DMS 273 treated with DMSO at 0.1 percent for 48 hours (cell line): ENCODE measurements around the gene SLC6A6.
"Not testable (repeated sequence)": the region's sequence is repeated elsewhere in the genome, so short reads cannot be mapped to it uniquely, and the experiment has no call there.

Experiments used
- DNase-seq: peaks from one replicate; lab custom pipeline; 2025; lab: John Stamatoyannopoulos, UW

SLC6A6 gene

DNA sequence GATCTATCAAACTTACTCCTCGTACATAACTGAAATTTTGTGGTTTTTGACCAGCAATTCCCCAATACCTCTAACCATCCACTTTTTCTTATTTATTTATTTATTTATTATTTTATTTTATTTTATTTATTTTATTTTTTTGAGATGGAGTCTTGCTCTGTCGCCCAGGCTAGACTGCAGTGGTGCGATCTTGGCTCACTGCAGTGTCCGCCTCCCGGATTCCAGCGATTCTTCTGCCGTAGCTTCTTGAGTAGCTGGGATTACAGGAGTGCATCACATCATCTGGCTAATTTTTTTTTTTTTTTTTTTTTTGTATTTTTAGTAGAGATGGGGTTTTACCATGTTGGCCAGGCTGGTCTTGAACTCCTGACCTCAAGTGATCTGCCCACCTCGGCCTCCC is 35.3 kb downstream of the SLC6A6 start:
- DNase-seq = not testable (repeated sequence)

DNA sequence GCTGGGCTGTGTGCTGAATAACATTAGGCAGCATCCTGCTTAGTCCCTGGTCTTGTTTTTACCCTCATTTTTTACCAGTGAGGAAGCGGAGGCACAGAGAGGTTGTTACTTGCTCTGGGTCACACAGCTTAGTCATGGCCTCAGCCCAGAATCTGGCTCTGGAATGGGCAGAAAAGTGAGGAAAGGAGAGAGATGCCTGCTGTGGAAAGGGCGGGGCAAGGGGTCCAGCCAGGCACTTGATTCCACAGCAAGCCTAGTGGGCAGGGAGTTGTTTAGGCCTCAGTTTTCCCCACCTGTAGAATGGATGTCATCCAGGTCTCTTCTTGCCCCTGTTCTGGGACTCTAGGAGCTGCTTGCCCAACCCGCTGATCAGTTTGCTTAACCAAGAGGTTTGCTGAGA is 35.9 kb downstream of the SLC6A6 start:
- DNase-seq = no peak

DNA sequence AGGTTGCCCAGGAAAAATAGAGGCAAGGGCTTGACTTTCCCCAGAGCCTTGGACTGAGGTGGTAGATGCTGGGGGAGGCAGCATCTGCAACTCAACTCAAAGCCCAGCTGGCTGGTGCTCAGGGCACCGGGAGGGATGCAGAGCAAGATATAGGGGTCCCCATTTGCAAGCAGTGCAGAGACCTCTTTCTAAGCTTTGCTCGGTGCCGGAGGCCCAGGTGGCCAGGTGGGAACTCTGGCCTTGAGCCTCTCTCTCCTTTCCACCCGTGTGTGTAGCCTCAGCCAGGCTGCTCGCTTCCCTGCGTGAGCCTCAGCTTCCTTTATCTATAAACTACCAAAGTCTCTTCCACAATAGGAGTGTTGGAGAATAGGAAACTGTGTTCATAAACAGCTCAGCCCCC is 36.5 kb downstream of the SLC6A6 start:
- DNase-seq = no peak

DNA sequence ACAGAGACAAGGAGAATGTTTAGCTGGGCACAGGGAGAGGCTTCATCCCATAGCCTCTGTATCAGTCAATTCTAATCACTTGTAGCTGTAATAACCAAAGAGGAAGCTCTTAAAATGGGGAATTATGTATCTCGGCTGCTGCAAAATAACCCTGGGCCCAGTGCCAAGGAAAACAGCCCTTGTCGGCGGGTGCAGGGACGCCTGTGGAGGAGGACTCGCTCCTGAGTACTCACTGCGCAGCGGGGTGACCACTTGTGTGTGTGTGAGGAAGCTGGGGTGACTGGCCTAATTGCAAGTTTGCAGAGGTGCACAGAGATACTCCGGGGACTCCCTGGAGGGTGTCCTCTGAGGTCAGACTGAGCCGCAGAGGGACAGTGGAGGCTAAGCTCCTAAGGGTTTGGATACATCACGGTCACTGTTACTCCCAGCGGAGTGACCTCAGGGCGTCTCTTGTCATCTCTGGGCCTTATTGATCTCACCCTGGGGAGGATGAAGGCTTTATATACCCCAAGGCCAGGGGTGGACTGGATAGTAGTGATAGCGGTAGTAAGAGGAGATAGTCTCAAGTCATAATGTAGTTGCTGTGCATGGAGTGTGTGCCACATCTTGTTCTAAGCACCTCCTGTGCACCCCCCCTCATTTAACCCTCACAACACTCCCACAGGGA is 37.2 kb downstream of the SLC6A6 start:
- no peak for DNase-seq

DNA sequence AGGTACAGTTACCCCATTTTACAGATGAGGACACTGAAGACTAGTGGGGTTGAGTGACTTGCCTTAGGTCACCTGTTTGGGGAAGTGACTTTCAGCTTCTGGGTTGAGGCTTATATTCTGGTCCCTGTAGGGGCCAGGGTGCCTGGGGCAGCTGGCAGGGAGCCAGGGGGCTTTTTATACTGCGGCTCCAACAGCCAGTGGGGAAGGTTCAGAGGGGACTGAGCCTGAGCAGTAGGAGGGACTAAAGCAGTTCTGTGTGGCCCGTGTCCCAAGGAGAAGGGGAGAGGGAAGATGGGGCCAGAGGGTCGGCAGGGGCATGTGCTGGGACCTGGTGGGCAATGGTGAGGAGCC is 37.7 kb downstream of the SLC6A6 start:
- DNase-seq = no peak

DNA sequence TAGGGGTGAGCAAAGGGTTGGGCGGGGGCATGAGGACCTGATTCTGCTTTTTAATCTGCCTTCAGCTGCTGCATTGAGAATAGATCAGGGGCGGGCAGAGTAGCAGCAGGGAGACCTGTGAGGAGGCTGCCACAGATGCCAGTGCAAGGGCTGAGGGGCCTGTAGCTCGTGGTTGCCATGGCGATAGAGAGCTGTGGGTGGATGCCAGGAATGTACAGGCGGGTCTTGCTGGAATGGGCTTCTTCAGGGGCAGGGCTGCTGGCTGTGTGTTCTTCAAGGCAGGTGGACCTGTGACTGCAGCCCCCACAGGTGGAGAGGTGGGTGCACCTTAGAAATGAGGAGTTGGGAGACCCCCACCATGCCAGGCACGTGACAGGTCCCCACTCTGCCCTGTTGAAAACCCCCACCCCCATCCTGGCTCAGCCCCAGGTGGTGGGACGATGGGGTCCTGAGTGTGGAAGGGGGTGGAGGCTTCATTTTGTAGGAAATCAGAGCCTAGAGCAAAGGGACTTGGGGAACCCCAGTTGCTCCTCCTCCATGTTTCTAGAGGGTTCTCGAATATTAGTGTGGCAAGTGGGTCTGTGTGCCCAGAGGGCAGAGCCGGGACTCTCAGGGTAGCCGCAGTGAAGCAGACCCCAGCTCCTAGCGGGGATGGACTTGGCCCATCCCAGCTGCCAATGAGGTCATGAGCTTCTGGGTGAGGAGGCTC is 38.3 kb downstream of the SLC6A6 start:
- no peak for DNase-seq

DNA sequence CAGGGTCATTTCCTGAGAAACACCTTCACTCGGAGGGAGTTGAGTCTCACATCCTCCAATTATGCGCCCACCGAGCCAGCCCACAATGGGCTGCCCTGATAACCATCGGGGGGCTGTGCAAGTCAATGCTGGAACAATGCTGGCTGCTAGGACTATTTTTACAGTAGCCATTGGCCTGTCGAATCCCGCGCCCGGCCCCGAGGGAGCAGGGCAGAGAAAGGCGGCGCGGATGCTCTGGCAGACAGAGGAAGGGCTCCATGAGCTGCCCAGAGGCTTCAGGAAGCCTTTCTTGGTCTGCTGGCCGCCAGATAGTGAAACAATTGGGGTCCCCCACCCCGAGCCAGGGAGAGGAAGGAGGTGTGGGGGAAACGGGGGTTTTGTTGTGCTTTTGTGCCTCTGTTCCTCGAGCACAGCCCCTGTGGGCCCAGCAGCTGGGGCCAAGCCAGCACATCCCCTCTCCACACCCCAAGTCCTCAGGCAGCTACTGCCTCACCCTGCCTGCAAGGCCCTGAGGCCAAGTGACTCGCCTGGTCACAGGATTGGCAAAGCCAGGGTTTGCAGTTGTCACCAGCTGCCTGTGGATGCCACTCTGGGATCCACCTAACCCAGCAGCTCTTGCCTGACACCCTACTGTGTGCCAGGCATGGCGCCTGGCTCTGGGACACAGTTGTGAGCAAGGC is 39.0 kb downstream of the SLC6A6 start:
- no peak for DNase-seq

DNA sequence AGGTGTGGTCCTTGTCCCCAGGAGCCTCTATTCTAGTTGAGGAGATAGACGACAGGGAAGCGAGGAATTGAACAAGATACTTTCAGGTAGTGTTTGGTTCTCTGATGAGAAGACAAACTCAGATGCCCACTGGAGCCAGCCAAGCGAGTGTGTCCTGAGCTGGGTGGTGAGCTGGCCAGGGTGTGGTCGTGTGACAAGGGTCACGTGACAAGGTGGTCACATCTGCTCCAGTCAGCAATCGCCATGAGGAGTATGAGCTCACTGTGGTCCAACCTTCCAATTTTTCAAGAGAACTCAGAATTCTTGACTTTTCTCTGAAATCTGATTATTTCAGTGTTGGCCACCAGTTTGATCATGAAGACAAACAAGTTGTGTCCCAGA is 39.5 kb downstream of the SLC6A6 start:
- DNase-seq = no peak

DNA sequence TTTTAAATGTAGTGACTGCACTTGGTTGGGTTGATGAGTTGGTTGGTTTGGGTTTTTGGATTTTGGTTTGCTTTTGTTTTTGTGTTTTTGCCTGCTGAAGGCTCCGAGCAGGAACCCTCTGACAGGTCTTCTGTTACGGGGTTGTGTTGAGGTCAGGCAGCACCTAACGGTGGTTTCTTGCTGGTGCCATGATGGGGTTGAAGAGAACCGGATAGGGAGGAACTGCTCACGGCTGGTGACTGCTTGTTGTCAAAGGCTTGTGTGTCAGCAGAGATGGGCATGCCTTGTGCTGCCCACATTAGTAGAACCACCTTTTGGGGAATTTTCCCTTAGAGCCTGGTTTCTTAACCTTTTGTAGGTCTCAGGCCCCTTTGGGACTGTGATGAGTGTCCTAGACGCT is 42.0 kb downstream of the SLC6A6 start:
- DNase-seq = no peak

DNA sequence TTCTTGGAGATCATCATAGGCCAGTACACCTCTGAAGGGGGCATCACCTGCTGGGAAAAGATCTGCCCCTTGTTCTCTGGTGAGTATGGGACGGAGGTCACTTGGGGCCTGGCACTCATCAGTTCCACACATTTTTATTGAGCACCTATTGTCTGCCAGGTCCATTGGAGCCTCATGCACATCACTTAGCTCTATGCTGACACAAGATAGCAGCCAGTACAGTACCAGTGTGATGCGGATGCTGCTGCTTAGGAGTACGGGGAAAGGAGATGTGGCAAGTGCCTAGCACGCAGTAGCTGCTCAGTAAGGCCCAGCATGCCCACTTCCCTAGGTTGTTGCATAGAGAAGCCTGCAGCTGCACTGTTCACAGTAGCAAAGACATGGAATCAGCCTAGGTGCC is 43.4 kb downstream of the SLC6A6 start:
- no peak for DNase-seq

DNA sequence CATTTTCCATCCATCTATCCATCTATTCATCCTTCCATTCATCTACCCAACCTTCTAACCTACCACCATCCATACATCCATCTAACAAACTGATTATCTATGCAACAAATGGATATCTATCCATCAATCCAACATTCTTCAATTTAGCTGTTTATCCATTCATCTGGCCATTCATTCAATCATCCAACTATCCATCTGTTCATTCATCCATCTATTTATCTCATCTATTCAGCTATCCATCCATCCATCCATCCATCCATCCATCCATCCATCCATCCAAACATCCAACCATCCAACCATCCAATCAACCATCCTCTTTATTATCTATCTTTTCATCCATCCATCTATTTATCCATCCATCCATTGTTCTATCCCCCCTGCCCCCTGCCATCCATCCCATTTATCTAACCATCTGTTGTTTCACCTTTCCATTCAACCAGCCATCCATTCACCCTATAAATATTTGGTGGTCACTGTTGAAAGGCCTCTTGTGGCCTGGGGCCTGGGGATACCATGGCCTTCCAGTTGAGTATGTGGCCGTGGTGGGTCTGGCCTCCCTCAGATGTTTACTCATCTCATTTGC is 44.7 kb downstream of the SLC6A6 start:
- DNase-seq = no peak

DNA sequence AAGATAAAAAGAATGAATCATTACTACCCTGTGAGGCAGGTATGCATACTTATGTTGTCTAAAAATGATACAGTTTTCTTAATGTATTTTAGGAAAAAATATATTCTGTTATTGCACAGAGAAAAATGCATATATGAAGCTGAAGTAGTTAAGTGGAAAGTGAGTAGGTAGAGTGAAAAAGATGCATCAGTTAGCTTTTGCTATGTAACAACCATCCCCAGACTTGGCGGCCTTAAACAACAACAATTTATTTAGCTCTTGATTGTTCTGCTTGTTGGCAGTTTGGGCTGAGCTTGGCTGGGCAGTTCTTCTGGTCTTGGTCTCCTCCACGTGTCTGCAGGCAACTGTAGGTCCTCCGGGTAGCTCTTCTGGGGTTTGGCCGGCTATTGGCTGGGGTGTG is 45.7 kb downstream of the SLC6A6 start:
- DNase-seq = no peak

DNA sequence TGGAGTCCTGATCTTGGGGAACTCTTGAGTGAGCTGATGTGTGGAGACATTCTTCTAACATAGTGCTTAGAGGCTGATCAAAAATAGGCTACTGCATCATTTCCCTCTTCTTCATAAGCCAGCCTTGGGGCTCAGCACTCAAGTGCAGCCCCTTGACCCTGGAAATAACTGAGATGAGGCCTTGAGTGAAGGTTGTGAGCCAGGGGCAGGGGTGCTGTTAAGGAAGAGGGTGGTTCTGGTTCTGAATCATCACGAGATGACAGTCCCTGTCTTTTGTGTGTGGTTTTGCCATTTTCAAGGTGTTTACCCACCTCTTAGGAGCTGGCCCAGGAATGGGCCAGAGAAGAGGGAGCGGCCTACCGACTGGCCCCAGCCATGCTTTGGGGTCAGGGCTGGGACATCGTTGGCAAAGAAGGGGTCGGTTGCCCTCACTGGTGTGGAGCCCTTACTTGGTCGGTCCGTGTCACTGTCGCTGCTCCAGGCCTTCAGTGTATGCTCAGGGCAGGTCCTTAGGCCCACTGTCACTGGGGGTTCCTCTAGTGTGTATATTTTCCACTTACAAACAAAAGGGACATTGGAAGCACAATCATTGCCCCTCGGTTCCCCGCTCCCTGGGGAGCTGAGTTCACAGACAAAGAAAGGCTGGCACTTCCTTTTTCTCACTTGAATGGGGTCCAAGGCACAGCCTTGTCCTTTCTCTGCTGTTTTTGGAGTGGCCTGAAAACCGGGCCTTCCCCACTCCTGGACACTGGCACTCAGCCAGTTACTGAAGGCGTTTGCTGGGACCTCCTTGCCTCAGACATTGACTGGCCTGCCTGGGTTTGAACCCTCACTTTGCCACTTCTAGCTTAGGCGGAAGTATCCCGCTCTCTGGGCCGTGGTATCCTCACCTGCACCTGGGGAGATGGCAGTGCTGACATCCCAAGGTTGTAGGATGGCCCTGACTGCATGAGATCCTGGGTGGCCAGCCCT is 46.6 kb downstream of the SLC6A6 start:
- DNase-seq = no peak

DNA sequence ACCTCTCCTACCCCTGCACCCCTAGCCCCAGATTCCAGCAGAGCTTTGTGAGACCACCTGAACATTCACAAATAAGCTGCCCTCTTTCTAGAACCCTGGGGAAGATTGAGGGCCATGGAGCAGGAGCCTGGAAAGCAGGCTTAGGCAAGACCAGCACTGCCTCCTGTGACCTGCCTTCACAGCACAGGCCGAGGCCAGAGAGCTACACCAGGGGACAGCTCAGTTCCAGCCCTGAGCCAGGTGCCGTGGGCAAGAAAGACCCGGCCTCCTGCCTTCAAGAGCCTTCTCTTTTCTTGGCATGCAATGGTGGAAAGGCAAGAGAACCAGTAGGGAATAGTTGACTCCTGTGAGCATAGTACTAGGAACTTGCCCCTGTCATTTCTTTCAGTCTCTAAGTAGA is 48.1 kb downstream of the SLC6A6 start:
- DNase-seq = no peak

DNA sequence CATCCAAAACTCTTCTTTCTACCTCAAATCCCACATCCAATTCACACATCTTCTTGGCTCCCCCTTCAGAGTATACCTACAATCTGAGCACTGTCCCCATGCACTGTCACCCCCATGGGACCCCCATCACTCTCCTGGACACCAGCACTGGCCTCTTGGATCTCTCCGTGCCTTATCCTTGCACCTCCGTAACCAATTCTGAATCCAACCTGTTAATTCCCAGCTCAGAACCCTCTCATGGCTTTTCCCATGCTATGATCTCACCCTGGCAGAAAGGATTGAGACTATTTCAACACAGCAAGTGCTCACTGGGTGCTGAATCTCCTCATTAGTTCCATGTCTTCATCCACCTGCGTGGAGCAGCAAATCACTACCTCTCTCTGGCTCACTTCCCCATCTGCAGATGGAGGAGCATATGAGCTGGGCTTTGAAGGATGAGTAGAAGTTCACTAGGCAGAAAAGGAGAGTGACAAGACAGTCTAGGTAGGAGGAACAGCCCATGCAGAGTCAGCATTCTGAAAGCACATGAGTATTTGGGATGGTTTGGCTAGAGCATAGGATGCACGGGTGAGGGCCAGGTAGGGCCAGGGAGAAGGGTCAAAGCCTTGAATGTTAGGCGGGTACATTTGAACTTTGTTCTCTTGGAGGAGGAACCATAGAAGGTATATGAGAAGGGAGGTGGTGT is 48.7 kb downstream of the SLC6A6 start:
- DNase-seq = no peak

DNA sequence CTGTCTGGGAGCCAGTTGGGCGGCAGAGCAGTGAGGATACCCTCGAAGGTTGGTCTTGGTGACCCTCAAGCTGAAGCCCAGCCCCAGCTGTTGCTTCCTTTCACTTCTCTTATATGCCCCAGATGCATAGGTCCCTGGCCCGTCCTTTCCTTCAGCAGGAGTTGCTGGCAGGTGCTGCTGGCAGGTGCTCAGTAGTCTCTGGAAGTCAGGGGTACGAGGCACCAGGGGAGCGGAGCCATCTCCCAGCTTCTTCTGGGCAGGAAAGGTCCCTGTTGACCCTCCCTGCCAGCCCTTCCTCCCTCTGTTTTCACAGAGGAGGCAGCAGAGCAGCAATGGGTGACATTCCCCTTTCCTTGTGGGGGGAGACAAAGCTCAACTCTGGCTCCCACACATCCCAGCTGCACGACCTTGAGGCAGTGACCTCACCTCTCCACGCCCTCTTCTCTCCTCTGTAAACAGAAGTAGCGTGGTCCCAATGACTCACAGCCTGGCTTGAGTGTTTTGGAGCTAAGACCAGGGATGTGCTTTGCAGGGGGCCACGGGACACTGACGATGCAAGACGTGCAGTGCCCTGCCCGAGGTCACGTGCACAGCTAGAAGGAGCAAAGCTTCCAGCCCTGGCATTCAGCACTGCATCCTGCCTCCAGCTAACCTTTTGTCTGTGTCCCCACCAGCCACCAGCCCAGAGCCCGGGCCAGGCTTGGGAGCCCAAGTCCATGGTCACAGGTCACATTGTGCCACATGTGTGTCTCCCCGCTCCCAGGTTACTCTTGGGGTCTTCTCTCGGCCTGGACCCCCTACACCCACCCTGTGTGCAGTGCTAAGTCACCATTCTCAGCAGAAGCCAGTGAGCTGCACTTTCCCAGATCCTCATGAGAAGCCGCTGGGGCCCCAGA is 49.7 kb downstream of the SLC6A6 start:
- DNase-seq = no peak

DNA sequence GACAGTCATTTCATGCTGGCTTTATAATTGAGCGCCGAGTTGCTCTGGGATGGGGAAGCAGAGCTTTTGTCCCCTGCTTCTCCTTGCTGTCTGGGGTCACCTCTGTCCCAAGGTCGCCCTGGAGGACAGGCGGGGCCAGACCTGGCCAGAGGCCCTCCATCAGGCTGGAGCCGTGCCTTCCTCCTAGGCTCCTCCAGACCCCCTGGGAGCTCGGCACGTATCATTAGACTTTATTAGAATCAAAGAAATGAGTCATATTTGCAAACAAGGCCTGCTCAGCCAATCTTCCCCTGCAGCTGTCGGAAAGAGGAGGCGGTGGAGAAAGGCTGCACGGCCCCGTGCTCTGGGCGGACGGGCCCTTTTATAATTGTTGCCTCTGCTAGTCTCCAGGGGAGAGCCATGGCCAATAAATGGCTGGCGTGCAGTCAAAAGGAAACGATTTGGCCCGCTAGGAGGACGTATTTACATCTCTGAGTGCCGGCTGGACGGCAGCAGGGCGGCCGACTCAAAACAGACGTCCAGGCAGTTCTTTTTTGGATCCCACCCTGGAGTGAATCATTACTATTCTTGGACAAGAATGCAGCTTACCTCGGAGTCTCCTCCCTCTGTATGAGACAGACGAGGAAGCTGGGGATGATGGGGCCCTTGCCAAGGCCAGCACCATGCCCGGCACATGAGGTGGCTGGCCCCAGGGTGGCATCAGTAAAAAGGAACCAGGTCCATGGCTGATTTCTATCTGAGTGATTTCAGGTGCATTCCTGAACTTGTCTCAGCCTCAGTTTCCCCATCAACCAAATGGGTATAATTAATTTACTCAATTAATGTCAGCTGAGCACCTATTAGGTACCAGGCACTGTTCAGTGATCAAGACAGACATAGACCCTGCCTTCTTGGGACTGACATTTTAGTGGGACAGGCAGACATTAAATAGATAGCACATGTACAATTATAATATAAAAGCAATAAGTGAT is 50.6 kb downstream of the SLC6A6 start:
- peak; percentile 63 for DNase-seq

DNA sequence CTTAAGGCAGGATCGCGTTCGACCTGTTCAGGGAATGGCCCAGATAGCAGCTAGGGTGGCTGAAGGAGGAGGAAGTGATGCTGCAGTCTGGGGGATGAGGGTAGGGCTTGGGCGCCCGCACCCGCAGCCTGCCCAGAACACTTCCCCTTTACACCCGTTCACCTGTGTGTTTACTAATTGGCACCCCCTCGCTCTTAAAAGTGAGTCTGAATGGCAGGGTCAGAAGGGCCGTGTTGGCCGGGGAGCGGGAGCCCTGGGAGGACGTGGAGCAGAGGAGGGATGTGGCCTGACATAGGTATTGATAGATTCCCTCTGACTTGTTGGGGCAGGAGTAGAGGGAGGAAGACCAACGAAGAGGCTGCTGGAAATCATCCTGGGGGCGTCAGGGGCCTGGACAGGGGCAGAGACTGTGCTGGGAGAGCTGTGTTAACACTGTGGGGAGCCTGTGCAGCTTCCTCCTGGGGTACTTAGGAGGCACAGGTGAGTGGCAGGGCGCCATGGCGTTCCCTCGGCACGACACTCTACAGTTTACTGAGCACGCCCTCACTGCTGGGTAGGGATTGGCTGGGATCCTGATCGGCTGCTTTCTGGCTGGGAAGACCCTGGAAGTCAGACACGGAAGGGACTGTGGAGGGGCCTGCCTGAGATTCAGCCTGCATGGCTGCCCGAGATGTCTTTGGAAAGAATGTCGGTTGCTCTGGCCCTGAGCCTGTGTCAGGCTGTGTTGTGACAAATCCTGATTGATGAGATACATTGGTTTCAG is 51.7 kb downstream of the SLC6A6 start:
- no peak for DNase-seq
